Activated T-cell treated with anti-CD3 and anti-CD28 coated beads, Interleukin-2, amount 50 U/mL, for 1 hour (primary cell): ENCODE data around the gene CPD.
A peak's percentile ranks its signal among the peaks of the same experiment; 100 is the strongest.
"Not testable (repeated sequence)": the region's sequence is repeated elsewhere in the genome, so short reads cannot be mapped to it uniquely, and the experiment has no call there.

Source experiments
- DNase-seq: peaks from one replicate; pipeline ENCODE4 v3.0.0-alpha.2; 2020

Gene CPD

DNA sequence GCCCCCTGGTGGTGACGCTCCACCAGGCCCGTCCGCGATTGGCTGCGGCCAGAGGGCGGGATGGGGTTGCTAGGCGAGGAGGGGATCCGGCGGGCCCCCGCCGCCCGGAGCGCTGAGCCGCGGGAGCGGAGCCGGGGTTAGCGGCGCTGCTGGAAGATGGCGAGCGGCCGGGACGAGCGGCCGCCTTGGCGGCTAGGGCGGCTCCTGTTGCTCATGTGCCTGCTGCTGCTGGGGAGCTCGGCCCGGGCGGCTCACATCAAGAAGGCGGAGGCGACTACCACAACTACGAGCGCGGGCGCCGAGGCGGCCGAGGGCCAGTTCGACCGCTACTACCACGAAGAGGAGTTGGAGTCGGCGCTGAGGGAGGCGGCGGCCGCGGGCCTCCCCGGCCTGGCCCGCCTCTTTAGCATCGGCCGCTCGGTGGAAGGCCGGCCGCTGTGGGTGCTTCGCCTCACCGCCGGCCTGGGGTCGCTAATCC is at the start of gene CPD:
TSS of gene CPD (plus strand) at position 103 of the 478 bp plus-strand sequence. CDS start at position 157, 54 bp downstream.
- peak; percentile 99 for DNase-seq

- peak; percentile 33 for DNase-seq
Observed at GRCh38 chr17:30332057-30332542, 46.6 kb upstream of the CPD start.

DNA sequence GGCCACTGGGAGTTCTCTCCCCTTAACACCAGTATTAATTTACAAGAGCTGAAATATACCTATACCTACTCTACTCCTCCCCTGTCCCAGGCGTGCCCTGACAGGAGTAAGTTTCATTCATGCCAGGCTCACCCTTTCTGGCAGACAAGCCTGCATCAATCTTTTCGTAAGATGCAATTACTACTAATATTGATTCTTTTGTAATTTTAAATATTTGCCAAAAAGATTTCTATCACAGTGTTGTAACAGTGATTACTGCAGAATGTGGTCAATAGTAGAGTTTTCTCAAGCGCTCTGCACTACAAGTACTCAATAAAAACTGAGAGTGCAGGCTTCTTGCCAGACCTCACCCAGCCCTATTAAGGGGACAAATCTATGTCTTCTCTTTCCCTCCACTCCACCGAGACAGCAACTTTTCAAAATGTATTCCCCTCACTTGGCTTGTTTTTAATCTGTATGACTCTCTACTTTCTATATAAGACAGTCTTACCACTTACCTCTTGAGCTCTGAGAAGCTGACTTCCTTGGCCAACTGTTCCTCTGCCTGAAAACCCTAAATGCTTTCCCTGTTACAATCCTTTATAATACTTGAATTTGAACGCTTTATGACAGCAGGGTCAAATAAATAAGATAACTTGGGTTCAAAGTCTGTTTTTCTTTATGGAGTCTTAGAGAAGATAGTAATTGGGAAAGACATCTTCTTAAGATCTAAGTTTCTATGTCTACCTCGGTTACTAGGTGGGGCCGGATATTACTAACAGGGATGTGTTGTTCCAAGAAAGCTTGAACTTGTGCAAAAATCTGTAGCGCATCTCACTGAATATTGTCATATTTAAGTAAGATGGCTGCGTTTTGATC is 45.0 kb upstream of the CPD start, which contains the start of gene TMIGD1:
TSS of gene TMIGD1 (minus strand) at position 555 of the 858 bp plus-strand sequence. CDS start 1,924 bp downstream, outside the sequence.
- DNase-seq, result no peak

- DNase-seq, result no peak
Observed at GRCh38 chr17:30334421-30334820, 44.3 kb upstream of the CPD start.

GRCh38 chr17:30336369-30337171 is 42.2 kb upstream of the CPD start:
- DNase-seq, result peak; percentile 44

GRCh38 chr17:30337393-30337999 is 41.2 kb upstream of the CPD start:
- DNase-seq, result no peak

DNA sequence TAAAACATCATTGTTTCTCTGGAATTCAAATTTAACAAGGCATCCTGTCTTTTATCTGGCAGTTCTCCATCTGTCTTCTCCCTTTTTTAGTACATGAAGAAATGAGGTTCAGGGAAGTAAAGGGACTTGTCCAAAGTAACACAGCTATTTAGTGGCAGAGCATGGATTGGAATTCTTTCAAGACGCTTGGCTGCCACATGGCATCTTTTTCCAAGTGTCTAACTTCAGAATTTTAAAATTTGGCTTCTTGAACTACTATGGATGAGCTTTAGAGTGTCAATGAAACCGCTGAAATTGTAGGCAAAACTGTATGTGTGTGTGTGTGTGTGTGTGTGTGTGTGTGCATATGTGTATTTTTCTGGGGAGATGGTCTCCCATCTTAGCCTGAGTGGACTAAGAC is 39.6 kb upstream of the CPD start:
- DNase-seq, result no peak

DNA sequence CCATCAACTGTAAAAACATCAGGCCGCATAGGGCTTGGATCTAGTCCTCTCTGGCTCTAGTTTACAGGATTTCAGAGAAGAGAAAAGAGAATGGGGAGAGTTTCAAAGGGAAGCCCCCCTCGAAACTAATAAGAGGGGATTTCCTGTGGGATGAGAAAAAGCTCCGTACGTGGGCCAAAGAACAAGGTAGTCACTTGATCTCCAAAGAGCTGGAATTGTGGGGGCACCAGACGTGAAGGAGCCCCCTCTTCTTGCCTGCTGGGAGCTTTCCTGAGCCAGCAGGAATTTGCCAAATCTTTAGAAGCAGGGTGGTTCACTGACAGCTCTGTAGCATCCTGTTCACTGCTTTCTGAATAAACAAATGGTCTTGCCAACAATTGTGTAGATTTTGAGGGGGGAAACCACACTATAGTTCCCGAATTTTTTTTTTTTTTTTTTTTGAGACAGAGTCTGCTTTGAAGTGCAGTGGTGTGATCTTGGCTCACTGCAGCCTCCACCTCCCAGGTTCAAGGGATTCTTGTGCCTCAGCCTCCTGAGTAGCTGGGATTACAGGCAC is 37.8 kb upstream of the CPD start:
- DNase-seq, result no peak

GRCh38 chr17:30341703-30342249 is 37.0 kb upstream of the CPD start:
- no peak for DNase-seq

DNA sequence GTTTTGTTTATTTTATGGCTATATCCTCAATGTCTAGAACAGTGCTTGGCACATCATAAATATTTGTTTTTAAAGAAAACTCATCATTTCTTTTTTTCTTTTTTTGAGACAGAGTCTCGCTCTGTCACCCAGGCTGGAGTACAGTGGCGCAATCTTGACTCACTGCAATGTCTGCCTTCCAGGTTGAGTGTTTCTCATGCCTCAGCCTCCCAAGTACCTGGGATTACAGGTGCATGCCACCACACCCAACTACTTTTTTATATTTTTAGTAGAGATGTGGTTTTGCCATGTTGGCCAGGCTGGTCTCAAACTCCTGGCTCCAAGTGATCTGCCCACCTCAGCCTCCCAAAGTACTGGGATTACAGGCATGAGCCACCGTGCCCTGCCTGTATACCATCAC is 35.5 kb upstream of the CPD start:
- DNase-seq, result not testable (repeated sequence)

- no peak for DNase-seq
Observed at GRCh38 chr17:30343796-30344195, 34.9 kb upstream of the CPD start.

GRCh38 chr17:30344283-30345088 is 34.2 kb upstream of the CPD start:
- no peak for DNase-seq

- no peak for DNase-seq
Observed at GRCh38 chr17:30345089-30345433, 33.7 kb upstream of the CPD start.

- no peak for DNase-seq
Observed at GRCh38 chr17:30345527-30346075, 33.1 kb upstream of the CPD start.

DNA sequence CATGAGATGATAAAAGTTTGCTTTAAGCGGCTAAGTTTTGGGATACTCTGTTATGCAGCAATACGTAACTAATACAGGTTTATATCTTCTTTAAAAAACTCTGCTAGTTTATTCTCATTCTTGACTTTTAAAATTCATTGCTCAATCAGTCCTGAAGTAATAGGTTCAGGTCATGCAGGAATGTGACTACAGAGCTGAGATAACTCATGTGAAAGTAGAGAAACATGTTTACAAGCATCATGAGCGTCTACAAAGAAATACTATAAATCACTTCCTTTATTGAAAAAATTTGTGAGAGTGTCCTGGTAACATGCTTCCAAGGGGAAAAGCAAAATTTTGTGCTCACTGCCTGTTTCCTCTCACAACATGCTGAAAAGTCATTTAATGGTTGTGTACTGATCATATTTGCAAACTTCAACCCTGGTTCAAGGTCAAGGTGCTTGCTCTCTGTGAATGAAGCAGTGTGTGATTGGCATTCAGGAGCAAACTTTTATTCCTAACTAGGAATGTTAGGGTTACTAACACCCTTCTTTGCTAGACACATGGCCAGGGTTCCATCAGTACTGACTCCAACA is 32.4 kb upstream of the CPD start:
- DNase-seq, result no peak

DNA sequence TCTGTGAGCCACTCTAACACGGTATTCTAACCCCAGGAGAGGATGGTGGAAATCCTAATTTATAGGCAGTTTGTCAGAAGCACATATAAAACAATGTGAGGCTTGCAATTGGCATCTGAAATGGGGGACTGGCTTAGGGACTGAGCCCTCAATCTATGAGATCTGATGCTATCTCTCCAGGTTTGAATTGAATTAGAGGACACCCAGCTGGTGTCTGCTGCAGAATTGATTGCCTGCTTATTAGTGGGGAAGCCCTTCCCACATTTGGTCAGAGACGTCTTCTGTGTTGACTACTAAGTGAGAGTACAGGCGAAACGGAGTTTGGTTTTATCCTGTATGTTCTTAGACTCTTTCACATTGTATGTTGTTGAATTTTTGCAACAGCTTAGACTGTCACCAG is 31.2 kb upstream of the CPD start:
- DNase-seq, result no peak

GRCh38 chr17:30349252-30349651 is 29.5 kb upstream of the CPD start:
- no peak for DNase-seq

DNA sequence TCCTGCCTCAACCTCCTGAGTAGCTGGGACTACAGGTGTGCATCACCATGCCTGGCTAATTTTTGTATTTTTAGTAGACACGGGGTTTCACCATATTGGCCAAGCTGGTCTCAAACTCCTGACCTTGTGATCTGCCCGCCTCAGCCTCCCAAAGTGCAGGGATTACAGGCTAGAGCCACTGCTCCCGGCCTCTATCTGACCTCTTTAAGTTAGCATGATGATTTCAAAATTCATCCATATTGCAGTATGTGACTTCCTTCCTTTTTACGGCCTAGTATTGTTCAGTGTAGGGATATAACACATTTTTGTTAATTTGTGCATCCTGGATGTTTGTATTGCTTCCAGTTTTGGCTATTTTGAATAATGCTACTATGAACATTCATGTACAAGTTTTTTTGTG is 27.5 kb upstream of the CPD start:
- not testable (repeated sequence) for DNase-seq

DNA sequence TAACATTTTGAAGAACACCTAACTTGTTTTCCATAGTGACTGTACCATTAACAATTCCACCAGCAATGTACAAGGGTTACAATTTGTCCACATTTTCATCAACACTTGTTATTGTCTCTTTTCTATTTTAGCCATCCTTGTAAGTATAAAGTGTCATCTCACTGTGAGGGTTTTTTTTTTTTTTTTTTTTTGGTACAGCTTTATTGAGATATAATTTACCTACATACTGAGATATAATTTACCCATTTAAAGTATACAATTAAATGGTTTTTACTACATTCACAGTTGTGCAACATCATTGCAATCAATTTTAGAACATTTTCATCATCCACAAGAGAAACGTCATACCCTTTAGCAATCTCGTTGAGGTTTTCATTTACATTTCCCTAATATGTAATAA is 27.0 kb upstream of the CPD start:
- DNase-seq, result no peak

GRCh38 chr17:30352240-30352814 is 26.4 kb upstream of the CPD start:
- no peak for DNase-seq

GRCh38 chr17:30354701-30355100 is 24.0 kb upstream of the CPD start:
- DNase-seq, result no peak
